Stimulated activated CD4-positive, alpha-beta T cell treated with anti-CD3 and anti-CD28 coated beads, Interleukin-1b, Interleukin-23, amount 100 ng/mL, for 4 hours (primary cell): Measurements from ENCODE around the gene MGMT.

Experiments used
- DNase-seq, 2 donors: peaks; one replicate each; pipeline ENCODE4 v3.0.0-alpha.2; 2020; ENCODE audit warnings: low read depth in 2 of 2

The MGMT gene

DNA sequence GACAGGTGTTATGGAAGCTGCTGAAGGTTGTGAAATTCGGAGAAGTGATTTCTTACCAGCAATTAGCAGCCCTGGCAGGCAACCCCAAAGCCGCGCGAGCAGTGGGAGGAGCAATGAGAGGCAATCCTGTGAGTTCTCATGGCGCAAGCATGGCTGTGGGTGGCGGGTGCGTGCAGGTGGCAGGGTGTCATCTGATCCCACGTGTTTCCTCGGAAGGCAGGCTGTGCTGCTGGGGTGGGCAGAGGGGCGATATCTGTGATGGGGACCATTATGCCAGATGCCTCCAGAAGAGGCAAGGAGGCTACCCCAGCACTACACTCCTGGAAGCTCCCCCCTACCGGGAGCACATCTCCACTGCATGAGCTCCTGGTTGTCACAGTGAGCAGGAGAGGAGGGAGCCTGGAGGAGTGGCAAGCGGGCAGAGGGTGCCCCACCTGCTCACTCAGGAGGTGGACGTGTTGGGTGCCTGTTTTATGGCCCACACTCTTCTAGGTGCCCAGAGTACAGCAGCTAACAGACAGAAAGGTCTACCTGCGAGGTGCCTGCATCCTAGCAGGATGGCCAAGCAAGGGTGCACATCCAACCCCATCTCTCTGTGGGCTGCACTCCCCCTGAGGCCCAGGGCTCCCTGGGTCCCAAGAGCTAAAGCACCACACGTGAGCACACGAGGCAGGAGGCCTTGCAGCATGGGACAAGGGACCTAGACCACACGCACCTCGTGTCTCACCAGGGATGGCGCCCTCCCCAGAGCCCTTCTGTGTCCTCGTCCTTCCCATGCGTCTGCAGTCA, 292.4 kb downstream of the MGMT start:
- DNase-seq, result no peak

DNA sequence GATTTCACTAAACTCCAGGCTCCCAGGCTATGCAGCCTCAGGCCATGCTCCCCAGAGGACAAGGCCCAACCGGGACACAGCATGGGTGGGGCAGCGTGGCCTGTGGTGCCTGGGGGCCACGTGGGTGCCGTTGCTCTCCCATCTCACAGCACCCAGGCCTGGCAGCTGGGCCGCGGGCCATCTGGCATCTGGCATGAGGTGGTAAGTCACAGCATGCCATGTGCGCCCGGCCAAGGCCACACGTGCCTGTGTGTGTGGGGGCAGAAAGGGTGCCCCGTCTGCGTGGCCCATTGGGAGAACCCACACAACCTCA, 292.9 kb downstream of the MGMT start:
- DNase-seq, result no peak

DNA sequence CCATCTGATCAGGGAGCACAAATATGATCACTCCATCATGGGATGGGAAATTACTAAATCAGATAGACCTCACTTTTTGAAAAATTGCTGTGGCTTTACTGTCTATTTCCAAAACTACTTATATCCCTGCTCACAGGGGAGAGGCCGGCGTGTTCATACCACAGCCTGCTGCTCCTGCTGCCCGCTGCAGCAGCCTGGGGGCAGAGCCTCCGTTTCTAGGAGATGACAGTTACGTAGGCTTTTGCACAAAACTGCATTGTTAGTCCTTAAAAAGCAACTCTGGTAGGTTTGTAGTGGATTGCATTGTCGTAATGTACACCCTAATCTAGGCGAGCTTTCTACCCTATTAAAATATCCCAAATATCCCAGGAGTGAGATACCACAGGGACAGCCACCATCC, 293.4 kb downstream of the MGMT start:
- no peak for DNase-seq

DNA sequence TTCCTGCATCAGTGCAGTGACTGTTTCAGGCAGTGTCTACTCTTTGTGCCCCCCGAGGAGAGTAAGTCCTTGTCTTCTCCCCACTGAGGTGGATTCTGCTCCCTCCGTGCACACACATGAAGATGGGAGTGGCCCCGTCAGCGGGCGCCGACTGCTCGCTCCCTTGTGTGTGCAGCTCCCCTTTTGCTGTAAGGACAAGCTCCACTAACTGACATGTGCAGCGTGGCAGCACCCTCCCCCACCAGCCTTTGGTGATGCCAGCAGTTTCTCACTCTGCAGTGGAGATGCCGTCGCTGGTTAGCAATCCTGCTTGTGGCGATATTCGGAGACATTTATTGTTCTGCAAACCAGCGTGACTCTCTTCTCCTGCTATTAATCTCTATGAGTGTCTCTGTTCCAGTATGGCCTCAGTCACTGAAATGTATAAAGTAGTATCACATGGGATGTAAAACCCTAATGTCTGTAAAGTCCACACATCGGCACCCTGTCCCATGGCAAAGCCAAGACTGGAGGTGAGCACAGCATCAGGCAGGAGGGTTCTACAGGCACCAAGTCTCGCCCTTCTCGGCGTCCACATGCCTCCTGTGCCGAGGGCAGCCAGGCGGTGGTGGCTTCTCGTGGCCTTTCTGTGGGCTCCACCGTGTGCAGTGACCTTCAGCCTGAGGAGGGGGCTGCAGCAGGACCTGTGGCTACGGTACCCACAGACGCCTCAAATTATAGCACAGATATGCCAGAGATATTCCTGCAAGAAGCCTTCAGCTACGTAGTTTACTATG, 294.3 kb downstream of the MGMT start:
- no peak for DNase-seq

DNA sequence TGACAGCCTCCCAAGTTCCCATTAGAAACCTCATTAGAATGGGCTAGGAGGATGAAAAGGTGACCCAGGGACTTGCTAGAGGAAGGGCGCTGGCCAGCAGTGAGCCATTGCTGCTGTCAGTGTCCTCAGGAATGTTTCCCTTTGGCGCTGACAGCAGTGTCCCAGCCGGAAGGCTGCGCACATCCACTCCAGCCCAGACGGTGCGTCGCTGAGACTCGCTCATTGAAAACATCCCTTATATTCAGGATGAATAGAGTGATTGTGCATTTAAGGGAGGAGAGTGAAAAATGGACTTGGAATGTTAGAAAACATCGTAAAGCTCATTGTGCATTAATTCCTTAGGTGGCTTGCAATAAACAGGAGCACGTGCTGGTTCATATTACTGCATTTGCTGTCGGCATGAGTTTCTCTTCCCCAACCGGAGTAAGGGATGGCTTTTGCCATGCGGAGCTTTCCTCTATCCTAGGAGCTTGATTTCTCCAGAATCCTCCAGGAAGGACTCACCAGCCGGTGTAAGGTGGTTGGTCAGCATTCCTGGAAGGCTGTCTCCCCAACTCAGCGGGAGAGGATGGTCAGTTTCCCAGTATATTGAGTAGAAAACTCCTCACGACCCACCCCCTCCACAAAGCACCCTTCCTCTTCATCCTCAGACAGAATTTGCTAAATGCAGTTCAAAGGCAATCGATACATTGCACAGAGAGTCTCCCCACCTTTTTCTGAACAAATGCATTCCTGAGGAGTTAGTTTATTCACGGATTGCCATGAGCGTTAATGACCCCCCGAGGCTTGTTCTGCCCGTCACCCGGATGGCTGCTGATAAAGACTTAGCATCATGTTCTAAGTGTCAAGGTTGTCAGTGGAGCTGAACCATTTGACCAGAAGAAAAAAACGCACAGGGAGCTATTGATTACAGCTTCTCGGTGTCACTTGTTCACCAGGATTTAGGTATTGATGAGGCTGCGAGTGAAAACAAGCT, 295.2 kb downstream of the MGMT start:
- DNase-seq, result no peak

DNA sequence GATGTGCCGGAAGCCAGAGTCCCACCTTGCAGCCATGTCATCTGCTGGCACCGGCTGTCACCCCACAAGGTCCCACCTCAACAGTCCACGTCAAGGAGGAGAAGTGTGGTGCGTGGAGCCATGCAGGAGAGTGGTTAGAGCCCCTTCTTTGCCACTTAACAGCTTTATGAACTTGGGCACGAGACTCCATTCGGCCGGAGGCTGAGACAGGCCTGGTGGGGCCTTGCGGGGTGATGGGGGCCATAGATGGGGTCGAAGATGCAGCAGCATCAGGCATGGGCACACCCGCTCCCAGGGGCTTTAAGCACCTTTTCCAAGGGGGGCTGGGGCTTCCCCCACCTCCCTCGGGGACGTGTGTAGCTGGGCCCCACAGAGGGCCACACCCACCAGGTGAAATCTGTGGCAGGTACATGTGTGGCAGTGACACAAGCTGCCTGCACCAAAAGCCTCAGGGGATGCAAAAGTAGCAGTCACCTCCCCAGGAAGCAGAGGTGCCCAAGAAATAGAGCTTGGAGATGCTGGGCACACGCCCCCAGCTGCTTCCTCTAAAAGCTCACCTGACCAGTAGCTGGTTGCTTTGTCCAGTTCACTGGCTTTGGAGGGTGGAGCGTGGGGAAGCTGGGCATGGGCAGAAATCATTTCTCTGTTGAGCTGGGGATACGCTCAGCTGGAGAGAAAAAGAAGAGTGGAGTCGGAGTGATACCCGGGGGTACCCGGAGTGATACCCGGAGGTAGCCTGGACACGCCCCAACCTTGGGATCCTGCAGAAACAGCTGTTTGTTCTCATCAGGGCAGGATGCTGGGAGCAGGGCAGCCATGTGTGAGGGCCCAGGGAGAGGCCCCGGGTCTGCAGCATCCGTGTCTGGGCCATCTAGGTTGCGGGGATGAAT, 297.2 kb downstream of the MGMT start:
- DNase-seq, result no peak

GRCh38 chr10:129764901-129765663, 298.0 kb downstream of the MGMT start:
- DNase-seq, result no peak

GRCh38 chr10:129765664-129766550, 298.9 kb downstream of the MGMT start:
- DNase-seq, result no peak

DNA sequence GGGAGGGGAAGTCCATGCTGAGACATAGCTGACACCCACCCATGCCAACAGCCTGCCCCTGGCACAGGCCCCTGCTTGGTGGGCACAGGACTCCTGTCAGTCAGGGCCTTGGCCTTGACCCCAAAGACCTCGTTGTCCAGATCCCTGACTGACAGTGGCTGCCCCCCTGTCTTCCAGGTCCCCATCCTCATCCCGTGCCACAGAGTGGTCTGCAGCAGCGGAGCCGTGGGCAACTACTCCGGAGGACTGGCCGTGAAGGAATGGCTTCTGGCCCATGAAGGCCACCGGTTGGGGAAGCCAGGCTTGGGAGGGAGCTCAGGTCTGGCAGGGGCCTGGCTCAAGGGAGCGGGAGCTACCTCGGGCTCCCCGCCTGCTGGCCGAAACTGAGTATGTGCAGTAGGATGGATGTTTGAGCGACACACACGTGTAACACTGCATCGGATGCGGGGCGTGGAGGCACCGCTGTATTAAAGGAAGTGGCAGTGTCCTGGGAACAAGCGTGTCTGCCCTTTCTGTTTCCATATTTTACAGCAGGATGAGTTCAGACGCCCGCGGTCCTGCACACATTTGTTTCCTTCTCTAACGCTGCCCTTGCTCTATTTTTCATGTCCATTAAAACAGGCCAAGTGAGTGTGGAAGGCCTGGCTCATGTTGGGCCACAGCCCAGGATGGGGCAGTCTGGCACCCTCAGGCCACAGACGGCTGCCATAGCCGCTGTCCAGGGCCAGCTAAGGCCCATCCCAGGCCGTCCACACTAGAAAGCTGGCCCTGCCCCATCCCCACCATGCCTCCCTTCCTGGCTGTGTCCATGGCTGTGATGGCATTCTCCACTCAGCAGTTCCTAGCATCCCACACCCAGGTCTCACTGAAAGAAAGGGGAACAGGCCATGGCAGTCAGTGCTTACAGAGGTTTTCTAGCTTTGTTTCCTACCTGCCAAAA, 299.8 kb downstream of the MGMT start:
- DNase-seq, result no peak

DNA sequence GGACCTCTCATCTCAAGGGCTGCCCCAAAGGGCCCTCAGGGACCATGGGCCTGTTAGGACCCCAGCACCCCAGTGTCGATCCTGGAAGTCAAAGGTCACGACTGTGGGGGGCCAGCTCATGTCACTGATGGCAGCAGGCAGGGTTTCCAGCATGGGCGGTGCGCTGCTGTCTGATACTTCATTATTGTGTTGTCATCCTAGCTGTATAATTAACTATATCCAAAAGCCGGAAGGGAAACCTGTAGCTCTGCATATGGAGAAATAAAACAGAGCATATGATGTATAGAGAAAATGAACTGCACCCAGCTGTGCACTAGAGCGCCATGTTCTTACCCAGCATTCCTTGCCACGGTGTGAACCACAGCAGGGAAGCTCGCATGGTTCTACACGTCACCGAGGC, 300.7 kb downstream of the MGMT start:
- DNase-seq, result no peak

DNA sequence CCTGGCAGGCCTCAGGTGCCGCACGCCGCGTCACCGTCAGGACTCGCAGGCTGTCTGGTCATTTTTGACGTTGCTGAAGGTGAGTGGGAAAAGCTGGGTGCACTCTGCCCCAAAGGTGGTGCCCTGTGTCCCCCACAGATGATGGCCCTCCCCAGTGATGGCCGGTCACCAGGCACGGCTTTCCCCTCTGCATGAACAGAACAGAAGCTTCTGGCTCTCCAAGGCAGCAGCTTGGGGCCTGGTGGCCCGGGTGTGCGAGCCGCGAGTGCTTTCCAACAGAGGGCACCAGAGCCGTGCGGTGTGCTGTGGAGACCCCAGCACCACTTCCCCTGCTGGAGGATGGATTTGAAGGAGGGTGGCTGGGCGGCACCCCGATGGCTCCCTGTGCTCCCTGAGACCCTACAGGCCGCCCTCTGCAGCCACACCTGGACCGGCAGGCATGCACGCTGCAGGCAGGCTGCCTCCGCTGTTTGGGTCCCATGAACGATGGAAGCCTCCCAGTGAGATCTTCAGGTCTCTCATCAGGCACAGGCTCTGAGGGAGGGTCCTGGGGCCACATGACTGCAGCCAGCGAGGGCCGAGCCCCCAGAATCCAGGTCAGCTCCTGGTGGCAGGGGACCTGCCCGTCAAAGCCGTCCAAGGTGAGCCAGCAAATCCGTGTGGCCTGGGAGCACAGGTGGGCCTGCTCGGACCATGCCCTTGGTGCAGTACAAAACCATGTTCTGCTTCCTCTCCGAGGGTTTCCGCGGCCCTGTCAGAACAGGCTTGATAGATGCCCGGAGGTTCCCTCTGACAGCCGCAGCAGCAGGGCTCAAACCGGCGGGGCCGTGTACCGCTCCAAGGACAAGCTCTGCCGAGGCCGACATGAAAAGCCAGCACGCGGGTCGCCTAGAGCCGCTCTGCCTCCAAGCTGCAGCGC, 301.7 kb downstream of the MGMT start:
- no peak for DNase-seq

DNA sequence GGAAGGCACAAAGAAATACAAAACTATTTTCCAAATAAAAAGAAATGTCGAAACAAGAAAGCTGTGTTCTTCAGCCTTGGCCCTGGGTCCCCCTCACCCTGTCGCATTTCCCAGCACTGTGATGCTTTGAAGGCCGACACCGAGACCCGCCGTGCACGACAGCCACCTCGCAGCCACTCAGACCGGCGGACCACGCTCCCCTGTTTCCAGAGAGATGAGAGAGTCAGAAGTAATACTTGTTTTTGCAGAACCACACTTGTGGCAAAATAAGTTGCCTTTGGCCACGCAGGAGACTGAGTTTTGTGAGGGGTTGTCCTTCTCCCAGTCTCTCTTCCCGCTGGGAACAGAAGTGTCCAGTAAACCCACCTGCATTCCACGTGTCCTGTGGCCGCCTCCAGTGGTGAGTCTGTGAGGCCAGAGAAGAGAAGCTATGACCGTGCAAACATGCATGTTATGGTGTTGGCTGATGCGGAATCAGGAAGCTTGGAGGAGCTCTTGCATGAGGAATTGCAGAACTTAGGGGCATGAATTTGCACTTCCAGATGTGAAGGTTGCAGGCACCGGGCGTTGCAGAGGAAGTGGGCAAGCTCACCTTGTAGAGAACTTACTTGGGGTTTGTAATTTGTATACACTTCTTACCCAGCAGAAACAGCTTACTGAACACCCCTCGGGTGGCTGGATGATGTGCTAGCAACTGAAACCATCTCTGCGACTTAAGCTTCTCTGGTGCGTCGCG, 302.5 kb downstream of the MGMT start:
- no peak for DNase-seq

- DNase-seq, result no peak
Observed at GRCh38 chr10:129770286-129770685, 303.2 kb downstream of the MGMT start.

DNA sequence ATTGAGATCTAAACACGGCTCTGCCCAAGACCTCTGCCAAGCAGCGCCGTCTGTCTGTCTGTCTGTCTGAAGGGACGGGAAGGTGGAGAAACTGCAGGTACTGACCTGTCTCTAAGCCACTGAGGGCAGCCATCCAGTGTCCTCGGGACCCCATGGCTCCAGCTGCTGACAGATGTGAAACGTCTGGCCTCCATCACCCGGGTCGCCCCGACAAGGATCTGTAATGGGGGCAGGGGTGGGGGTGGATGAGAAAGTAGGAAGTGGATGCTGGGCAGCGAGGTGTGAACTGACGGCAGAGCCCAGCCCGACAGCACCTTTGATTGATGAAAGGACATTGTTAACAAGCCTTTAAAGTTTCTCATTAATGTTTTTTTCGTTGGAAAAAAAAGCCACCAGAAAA, 304.0 kb downstream of the MGMT start:
- DNase-seq, result no peak

GRCh38 chr10:129771576-129771975, 304.5 kb downstream of the MGMT start:
- DNase-seq, result no peak

GRCh38 chr10:129771991-129772431, 305.0 kb downstream of the MGMT start:
- no peak for DNase-seq
